Activated T-cell treated with anti-CD3 and anti-CD28 coated beads for 4 hours (primary cell): ENCODE data around the gene RPS3.

Experiments used
- DNase-seq: peaks from one replicate; pipeline ENCODE4 v3.0.0-alpha.2; 2020

The RPS3 gene

DNA sequence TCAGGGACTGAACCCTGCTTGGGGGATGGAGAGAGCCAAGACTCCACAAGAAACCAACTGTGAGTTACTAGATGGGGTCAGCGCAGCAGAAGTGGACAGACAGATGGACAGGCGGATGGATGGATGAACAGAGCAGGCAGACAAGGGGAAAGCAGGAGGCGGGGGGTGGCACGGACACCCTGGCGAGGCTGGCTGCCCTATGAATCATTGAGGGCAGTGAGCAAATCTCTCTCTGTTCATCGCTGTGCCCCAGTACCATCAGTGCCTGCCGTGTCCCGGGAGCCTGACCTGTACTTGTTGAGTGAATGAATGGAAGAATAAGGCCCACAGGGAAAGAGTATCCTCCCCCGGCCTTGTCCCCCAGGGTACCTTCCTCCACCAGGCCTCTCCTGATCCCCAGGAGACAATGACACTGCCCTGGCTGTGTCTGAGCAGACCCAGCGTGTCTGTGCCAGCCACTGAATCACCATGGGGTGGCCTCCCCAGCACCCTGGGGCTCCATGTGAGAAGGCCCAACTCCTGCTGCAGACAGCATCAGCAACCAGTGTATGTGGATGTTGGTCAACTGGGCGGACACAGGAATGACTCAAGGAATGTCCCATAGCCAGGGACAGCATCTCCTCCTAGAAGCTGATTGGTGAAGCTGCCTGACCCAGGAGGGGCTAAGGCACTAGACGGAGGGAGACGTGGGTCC, 38.8 kb downstream of the RPS3 start:
- no peak for DNase-seq

DNA sequence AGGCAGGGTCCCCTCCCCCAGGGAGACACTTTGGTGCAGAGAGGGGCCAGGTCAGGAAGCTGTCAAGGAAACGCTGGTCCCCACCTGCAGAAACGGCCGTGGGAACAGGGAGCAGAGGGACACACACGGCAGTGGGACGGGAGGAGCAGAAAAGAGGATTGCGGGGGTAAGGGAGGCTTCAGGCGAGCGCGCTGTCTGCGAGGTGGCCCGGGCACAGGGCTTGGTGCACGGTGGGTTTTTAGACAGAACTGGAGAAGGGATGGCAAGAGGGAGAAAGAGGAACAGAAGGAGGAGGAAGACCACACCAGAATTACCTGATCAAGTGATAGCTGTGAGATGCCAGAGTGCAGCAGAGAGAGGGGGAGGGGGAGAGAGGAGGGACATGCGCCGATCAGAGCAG, 39.7 kb downstream of the RPS3 start:
- no peak for DNase-seq

DNA sequence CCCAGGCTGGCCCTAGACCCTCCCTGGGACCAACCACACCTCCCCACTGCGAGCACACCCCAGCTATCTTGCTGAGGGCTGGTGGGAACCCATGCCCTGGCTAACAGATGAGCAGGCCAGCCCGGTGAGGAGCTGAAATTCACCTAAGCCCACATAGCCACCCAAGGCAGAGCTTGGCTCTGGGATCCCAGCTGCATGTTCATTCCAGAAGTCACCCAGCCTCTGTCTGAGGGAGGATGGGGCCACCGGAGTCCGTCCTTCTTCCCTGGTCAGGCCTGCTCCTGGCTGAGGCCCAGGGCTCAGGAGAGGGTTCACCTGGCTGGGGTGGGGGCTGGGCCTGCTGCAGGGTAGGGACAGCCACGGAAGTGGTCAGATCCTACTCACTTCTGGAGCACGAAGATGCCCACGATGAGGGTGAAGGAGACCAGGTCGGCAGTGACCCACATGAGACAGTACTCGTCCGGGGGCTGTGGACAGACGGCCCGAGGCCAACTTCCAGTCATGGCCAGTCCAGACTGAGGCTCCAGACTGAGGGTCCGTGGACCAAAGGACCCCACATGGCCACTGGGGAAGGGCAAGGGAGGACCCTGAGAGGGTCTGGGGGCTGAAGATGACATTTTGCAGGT, 40.3 kb downstream of the RPS3 start:
- no peak for DNase-seq

DNA sequence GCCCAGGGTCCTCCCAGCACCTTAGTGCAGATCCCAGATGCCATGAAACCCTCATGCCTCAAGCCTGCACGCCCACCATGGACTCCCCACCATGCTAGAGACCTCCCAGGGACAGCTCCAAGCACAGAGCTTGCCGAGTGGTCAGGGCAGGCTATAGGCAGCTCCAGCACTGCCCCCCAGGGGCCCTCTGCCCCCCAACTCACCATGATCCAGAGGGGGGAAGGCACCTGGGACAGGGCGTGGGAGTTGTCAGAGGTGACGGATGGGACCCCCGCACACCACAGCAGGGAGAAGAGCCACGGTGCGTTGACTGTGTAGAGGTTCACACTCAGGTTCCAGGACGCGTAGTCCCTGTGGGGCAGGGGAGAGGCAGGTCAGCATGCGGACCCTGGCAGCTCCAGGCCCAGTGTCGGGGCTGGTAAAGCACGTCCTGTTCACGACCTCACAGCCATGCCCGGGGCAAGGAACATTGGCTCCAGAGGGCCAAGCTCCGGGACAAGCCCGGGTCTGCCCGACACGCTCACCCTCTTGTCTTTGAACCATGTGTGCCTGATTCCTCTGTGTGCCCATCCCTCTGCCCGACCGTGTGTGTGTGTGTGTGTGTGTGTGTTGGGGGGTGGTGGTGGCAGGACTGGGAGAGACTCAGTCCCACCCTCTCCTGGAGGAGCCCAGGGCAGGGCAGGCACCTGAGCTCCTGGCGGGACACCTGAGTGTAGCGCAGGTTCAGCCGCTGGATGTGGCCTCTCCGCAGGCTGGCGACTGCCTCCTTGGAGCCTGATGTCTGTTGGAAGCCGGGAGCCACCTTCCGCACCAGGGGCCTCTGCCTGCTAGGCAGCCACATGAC, 41.9 kb downstream of the RPS3 start:
- no peak for DNase-seq

DNA sequence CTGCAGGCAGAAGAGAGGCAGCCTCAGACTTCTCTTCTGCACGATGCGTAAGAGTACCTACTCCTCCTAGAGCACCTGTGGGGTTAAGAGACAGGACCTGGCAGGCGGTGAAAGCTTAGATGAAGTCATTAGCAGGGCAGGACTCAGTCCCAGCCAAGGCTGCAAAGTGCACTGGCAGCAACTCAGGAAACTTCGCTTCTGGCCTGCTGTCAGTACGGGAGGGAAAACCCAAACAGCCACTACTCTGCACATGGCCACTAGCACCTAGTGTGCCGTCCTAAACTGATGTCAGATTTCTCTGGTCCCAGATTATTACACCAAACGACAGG, 42.5 kb downstream of the RPS3 start:
- no peak for DNase-seq

DNA sequence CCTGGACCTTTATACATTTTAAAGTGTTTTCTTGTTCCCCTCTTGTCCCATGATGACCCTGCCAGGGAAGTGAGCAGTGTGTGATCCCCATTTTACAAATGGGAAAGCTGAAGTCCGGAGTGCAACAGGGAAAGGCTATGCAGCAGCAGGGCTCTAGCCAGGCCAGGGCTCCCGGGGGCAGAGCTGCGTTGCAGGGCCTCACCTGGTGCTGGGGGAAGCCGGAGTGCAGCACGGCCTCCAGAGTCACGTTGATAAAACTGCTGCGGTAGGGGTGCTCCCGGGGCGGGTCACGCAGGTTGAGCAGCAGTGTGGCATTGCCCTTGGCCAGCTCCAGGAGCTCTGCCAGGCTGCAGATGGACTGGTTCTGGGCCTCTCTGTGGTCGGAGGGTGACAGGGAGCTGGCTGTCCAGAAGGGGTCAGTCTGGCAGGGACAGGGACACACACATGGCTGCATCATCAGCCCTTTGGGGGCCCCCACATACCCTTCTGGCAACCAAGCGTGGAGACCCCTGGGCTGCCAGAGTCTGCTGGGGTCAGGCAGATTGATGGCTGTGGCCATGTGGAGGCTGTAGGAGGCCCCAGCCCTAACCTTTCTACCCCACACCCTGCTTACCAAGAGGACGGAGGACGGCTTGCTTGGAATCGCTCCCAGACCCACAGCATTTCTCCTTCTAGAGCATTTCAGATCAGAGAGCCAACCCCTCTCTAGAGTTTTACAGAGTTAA, 43.0 kb downstream of the RPS3 start:
- no peak for DNase-seq

DNA sequence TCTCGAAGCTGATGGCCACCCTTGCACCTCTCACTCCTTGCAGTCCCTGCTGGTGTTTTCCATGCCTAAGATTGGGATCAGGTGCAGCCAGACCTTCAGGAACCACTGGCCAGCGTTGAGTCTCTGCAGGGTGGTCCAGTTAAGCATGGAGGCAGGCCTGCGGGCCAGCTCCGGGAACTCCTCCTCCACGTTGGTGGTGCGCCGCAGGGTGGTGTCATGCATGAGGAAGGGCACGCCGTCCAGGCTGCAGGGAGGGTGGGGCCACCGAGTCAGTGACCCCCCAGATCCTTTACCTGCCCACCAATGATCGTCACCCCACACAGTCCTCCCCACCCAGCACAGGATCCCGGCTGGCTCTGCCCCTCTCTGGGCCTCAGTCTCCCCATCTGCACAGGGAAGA, 43.7 kb downstream of the RPS3 start:
- DNase-seq: no peak

DNA sequence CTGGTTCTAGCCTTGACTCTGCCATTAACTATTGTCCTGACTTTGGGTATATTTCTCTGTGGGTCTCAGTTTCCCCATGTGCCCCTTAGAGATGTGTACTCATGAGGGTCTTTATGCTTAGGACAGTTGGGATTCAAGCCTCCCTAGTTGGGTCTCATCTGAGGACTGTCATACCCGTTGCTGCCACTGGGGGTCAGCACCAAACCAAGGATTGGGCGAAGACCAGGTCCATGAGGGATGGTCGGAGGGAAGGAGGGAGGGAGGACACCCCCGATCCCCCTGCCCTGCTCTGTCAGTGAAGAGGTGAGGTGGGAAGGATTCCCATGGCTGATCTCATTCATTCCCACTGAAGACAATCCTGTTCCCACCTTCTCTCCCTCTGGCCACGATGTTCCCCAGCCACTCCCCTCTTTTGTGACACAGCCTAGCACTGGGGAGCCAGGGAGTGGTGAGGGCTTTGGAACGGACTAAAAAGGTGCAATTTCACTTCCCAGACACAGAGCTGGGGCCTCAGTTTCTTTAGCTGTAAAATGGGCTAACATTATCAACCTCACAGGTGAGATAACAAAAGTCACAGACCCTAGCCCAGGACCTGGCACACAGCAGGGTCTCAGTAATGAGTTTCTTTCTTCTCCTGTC, 46.1 kb downstream of the RPS3 start:
- DNase-seq: peak; percentile 74

DNA sequence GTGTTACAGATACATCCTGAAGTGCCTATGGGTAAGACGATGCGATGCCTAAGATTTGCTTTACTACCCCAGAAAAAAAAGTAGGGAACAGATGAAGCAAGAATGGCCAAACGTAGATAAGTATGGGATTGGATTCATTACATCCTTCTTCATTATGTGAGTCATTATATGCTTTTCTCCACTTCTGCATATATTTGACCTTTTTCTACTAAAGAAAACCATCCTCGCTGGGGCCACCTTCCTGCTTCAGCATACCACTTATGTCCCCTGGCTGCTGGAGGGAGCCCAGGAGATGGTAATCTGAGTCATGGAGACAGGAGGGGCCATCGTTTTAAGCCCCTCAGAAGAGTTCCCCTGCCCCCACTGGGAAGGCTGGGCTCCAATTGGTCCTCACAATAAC, 48.1 kb downstream of the RPS3 start:
- DNase-seq: no peak

DNA sequence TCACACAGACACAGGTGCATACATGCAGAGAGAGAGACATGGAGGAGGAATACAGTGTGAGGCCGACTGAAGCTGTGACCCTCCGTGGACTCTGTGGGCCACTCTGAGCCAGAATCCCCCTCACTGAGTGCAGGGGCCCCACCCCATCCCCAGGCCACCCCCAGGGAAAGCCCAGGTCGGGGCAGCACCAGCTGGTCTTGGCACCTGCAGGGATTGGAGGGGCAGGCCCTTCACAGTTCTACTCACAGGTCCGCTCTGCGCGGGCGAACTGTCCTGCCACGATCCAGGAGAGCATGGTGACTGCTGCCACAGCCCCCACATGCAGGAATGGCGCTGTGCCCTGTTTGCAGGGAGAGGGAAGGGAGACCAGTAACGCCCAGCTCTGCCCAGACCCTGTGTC, 50.0 kb downstream of the RPS3 start:
- DNase-seq: no peak

DNA sequence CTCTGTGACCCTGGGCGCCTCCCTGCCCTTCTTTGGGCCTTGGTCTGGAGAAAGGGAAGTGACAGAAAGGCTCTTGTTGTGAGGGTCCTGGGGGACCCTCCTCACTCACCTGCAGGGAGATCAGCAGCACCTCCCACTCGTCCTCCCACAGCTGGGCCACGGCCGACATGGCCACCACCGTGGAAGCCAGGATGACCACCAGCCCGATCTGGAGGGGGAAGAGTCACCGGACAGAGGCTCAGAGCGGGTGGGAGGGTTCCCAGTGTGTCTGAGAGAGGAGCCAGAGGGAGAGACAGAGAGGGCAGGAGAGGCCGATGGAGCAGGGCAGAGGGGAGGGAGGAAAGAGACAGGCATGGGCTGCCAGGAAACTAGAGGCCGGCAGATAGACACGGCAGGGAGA, 50.5 kb downstream of the RPS3 start:
- no peak for DNase-seq

DNA sequence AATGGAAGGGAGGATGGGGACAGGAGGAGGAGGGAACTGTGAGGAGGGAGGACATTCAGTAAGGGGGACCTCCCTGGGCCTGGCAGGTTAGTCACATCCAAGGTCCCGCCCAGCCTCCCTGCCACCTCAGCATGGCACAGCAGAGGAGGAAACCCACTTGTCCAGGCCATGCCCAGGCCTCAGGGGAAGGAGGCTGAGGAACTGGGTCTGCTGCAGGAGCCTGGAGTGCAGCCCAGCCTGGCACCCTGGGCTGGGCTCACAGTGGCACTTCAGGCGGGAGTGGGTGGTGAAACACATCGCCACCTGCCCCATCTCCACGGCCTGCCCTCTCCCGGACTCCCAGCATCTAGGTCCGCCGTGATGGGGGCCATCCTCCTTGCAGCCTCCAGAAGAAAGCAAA, 50.9 kb downstream of the RPS3 start:
- DNase-seq: no peak

DNA sequence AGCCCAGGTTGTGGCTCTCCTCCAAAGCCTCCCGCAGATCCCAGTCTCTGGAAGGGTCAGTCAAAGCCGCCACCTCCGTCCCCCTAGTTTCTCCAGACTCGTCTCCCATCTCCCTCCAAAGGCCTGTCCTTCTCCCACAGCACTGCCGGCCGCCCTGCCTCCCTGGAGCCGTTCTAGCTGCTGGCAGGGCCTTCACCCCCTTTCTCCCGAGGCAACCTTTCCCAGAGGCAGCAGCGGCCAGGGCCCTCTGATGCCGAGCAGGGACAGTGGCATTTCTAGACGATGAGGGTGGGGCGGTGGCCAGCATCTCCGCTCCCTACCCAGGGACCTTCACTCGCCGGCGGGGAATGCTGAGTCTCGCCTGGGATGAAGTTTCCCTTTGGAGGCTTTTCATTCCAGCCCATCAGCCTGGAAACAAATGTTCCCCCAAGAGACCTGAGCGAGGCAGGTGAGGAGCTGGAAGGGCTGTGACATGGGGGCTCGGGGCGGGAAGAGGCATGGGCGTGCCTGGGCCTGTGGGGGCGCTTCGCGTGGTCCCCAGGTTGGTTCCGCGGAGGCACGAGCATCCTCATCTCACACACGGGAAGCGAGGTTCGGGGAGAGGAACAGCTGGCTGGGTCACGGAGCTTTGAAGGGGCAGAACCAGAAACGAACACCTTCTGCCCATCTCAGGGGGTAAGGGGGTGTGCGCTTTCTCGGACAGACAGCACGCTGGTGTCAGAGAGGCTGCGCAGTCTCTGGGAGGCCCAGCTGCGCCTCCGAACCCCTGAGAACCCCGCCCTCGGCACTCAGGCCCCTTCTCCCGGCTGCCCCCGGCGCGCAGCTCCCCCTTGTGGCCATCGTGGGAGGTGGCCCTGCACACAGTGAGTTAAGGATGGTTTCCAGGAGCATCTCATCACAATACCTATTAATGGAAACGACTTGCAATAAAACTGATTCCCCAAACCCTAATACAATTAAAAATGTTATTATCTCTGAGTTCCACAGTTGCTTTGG, 51.8 kb downstream of the RPS3 start:
- peak; percentile 11 for DNase-seq

DNA sequence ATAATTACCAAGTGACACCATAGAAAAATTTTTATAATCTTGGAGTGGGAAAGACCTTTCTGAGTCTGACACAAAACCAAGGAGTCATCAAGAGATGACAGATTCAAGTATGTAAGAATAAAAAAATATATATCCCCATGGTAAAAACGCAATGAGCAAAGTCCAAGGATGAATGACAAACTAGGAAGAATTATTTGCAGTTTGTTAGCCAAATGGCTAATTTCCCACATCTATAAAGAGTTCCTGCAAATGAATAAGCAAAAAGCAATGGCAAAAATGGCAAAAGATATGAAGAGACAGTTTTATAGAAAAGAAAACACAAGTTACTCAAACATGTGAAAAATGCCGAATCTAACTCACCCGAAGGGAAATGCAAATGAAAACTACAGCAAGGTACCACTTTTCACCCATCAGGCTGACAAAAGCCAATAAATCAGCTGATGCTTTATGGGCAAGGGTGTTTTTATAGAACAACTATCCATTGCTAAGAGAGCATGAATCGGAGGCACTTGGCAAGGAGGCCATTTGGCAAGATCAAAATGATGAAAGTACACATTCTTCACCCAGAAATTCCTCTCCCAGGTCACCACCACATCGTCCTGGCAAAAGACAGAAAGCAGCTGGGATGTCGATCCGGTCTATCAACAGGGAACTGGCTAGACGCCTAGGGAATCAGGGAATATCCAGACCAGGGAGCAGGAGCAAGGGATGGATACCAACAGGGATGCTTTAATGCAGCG, 54.8 kb downstream of the RPS3 start:
- no peak for DNase-seq

DNA sequence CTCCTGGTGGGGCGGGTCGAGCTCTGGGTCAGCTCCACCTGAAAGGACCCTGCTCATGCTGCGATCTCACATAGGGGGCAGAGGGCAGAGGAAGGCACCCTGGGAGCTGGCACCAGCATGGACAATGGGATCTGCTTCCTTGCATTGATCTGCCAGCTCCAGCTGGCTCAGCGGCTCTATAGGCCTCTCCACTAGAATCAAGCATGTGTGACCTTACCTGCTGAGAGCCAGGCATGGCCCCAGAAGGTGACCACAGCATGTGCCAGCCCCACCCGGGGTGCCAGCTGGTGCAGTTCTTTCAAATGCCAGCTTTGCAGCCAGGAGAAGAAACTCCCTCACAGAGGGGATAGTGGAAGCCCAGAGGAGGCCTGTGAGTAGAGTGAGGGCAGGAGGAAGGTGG, 55.7 kb downstream of the RPS3 start:
- no peak for DNase-seq
